Measurements from ENCODE around the gene NARS2.

The NARS2 gene

GRCh38 chr11:78577495-78577894, 2.8 kb upstream of the NARS2 start:
- POLR2A ChIA-PET, result no interaction called here
- CTCF ChIA-PET, result no interaction called here
- TF ChIP-seq CTCF (IDR thresholded peaks at IDR 0.05; ENCODE audit: insufficient read depth, low read length, missing control alignments), result no peak
- no peak for DNase-seq (ENCODE audit: low read depth, low spot score)
- no peak overlapping the region for H3K4me3 ChIP-seq (ENCODE audit: low read depth, low read length)

GRCh38 chr11:78576549-78577097, 2.0 kb upstream of the NARS2 start:
- no peak for DNase-seq (ENCODE audit: low read depth, low spot score)
- POLR2A ChIA-PET, result no interaction called here
- no peak overlapping the region for H3K4me3 ChIP-seq (ENCODE audit: low read depth, low read length)
- TF ChIP-seq CTCF (IDR thresholded peaks at IDR 0.05; ENCODE audit: insufficient read depth, low read length, missing control alignments), result no peak
- CTCF ChIA-PET, result interaction anchor here (1.2 to 4.0 kb wide), 2 partner anchors 9 to 12 kb away, joined by 6 to 21 read pairs; no protein-coding TSS in a partner anchor

- POLR2A ChIA-PET, result no interaction called here
- no peak for TF ChIP-seq CTCF (IDR thresholded peaks at IDR 0.05; ENCODE audit: insufficient read depth, low read length, missing control alignments)
- CTCF ChIA-PET, result interaction anchor here (1.1 to 4.0 kb wide), 4 partner anchors 10 to 73 kb away, joined by 3 to 47 read pairs (median 14); no protein-coding TSS in a partner anchor
- no peak for DNase-seq (ENCODE audit: low read depth, low spot score)
- peak overlapping the region; percentile 95 for H3K4me3 ChIP-seq (ENCODE audit: low read depth, low read length)
These were observed 814 bp upstream of the NARS2 start for GRCh38 chr11:78575478-78575877.

GRCh38 chr11:78573681-78574080, 983 bp downstream of the NARS2 start:
- H3K4me3 ChIP-seq (ENCODE audit: low read depth, low read length), result peak overlapping the region; percentile 95
- no peak for DNase-seq (ENCODE audit: low read depth, low spot score)
- TF ChIP-seq CTCF (IDR thresholded peaks at IDR 0.05; ENCODE audit: insufficient read depth, low read length, missing control alignments), result no peak
- ChIA-PET POLR2A (no interaction called here), CTCF (interaction anchor here (0.9 to 4.0 kb wide), 3 partner anchors 9 to 161 kb away, joined by 3 to 47 read pairs (median 21); no protein-coding TSS in a partner anchor)

- DNase-seq (ENCODE audit: low read depth, low spot score), result no peak
- POLR2A ChIA-PET, result no interaction called here
- TF ChIP-seq CTCF (IDR thresholded peaks at IDR 0.05; ENCODE audit: insufficient read depth, low read length, missing control alignments), result no peak
- CTCF ChIA-PET, result interaction anchor here (0.9 to 4.0 kb wide), 3 partner anchors 9 to 160 kb away, joined by 3 to 47 read pairs (median 21); no protein-coding TSS in a partner anchor
- peak overlapping the region; percentile 95 for H3K4me3 ChIP-seq (ENCODE audit: low read depth, low read length)
These were observed 1.4 kb downstream of the NARS2 start for GRCh38 chr11:78573271-78573670.

GRCh38 chr11:78572394-78572793, 2.3 kb downstream of the NARS2 start:
- no peak for TF ChIP-seq CTCF (IDR thresholded peaks at IDR 0.05; ENCODE audit: insufficient read depth, low read length, missing control alignments)
- no peak for DNase-seq (ENCODE audit: low read depth, low spot score)
- ChIA-PET CTCF (interaction anchor here (0.8 to 3.1 kb wide), 3 partner anchors 8 to 494 kb away, joined by 3 to 47 read pairs (median 4); partner anchors contain the start of gene GAB2), POLR2A (no interaction called here)
- H3K4me3 ChIP-seq (ENCODE audit: low read depth, low read length), result no peak overlapping the region

Measured in AG04449 (cell line).